GM18868 (cell line): Measurements from ENCODE around the gene FAM50A.

Experiments
- ATAC-seq: cut with Tn5 transposase; IDR thresholded peaks from one replicate; pipeline ENCODE4 v1.9.1; 2021; ENCODE audit warnings: mild to moderate bottlenecking, moderate library complexity; ENCODE audit not compliant: unreplicated experiment

The FAM50A gene

GRCh38 chrX:154412468-154412867, 31.5 kb upstream of the FAM50A start:
- ATAC-seq: no peak

GRCh38 chrX:154413142-154413541, 30.8 kb upstream of the FAM50A start:
- no peak for ATAC-seq

- ATAC-seq: no peak
Measured at GRCh38 chrX:154417157-154417556, 26.8 kb upstream of the FAM50A start.

DNA sequence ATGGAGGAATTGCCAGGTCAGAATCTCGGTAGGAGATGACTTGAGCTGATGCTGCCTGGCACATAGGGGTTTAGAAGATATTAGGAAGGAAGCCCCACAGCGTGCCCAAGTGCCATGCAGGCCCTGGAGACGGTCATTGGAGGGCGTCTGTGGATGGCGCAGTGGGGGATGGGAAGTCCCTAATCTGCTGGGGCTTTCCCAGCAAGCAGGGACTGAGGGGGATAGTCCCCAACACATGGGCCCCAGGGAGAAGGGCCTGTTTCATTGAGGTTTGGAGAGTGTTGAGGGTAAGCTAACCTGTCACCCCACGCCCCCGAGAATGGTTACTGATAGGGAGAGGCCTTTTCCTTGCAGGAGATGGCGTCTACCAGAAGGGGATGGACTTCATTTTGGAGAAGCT, 24.8 kb upstream of the FAM50A start:
- ATAC-seq: no peak

GRCh38 chrX:154419688-154420401, 24.1 kb upstream of the FAM50A start:
- no peak for ATAC-seq

- ATAC-seq: no peak
Measured at GRCh38 chrX:154420402-154420756, 23.6 kb upstream of the FAM50A start.

GRCh38 chrX:154426916-154427770, 16.8 kb upstream of the FAM50A start:
- no peak for ATAC-seq

GRCh38 chrX:154428176-154429171, 15.5 kb upstream of the FAM50A start, which contains the start of gene ATP6AP1:
Gene ATP6AP1, plus strand, starts transcription at chrX:154428677. Its CDS starts 16 bp downstream, at chrX:154428693.
- peak; percentile 96 for ATAC-seq

GRCh38 chrX:154429711-154430110, 14.2 kb upstream of the FAM50A start:
- ATAC-seq: no peak

- no peak for ATAC-seq
Measured at GRCh38 chrX:154430479-154430878, 13.5 kb upstream of the FAM50A start.

GRCh38 chrX:154430916-154431315, 13.0 kb upstream of the FAM50A start:
- no peak for ATAC-seq

GRCh38 chrX:154431341-154431740, 12.6 kb upstream of the FAM50A start:
- no peak for ATAC-seq

DNA sequence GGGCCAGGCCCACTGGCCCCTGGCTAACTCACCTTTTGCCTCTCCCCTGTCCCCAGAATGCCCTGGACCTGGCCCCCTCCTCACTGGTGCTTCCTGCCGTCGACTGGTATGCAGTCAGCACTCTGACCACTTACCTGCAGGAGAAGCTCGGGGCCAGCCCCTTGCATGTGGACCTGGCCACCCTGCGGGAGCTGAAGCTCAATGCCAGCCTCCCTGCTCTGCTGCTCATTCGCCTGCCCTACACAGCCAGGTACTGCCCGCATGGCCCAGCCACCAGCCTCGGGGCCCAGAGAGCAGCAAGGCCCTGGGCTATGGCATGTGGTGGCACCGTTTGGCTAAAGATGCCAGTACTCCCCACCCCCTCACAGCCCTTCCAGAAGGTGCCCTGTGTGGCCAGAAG, 11.7 kb upstream of the FAM50A start:
- no peak for ATAC-seq

DNA sequence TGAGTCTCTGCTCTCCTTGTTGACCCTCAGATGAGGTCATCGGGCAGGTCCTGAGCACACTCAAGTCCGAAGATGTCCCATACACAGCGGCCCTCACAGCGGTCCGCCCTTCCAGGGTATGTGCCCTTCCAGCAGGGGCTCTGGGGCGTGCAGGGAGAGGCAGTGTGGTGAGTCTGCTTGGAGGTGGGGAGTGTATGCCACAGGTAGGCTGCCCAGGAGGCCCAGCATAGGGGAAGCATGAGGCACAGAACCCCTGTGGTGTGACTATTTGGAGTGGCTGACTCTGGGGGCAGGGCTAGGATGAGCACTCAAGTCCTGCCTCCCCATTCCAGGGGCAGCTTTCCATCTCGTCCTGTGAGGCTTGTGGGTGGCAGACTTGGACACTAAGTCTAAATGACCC, 10.3 kb upstream of the FAM50A start:
- ATAC-seq: no peak

- ATAC-seq: no peak
Measured at GRCh38 chrX:154434394-154435168, 9.4 kb upstream of the FAM50A start.

DNA sequence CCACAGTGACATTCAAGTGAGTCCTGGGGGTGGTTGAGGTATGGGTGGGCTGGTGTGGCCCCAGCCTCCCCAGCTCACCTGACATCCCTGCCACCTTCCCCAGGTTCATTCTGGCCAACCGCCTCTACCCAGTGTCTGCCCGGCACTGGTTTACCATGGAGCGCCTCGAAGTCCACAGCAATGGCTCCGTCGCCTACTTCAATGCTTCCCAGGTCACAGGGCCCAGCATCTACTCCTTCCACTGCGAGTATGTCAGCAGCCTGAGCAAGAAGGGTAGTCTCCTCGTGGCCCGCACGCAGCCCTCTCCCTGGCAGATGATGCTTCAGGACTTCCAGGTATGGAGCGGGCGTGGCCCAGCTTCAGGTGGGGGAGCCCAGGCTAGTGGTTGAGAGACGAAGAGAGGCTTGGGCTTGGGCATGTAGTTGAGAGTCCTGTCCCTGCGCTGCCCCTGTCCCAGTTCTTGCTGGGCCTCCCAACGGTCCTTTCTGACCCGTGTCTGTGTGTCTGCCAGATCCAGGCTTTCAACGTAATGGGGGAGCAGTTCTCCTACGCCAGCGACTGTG, 8.7 kb upstream of the FAM50A start:
- no peak for ATAC-seq

GRCh38 chrX:154436374-154436982, 7.5 kb upstream of the FAM50A start:
- ATAC-seq: peak; percentile 30

GRCh38 chrX:154436983-154437752, 6.8 kb upstream of the FAM50A start, which contains the start of gene GDI1:
Gene GDI1, plus strand, starts transcription at chrX:154437154. Its CDS starts 101 bp downstream, at chrX:154437255.
- ATAC-seq: peak; percentile 39
